K562 (cell line): ENCODE measurements around the gene GPR33. TPM values are rescaled to one million over a fixed set of nuclear protein-coding genes. Genes with fewer than 3 reads are reported as not detected.

Experiments
- ARID4B ChIP-seq: sonication (generic); formaldehyde crosslinking; IDR thresholded peaks from 2 replicates; pipeline ENCODE4 v1.8.0; 2022; ENCODE audit warnings: mild to moderate bottlenecking, missing genetic modification reagents
- ATF6 ChIP-seq: sonication (generic); formaldehyde crosslinking; IDR thresholded peaks from 2 replicates; pipeline ENCODE4 v1.4.0; 2020; ENCODE audit warnings: mild to moderate bottlenecking, missing genetic modification reagents
- CC2D1A ChIP-seq: fragments of 450-650 bp; IDR thresholded peaks from 2 replicates; pipeline ENCODE4 v1.6.1; 2017; ENCODE audit warnings: mild to moderate bottlenecking
- CREB3L1 ChIP-seq: fragments of 450-650 bp; IDR thresholded peaks from 2 replicates; pipeline ENCODE4 v1.6.1; 2014; ENCODE audit warnings: low read depth, mild to moderate bottlenecking, moderate library complexity, borderline replicate concordance
- CSDE1 ChIP-seq, 2 experiments: fragments of 450-650 bp; IDR thresholded peaks; 2 replicates each; pipeline ENCODE4 v1.6.1; 2016; ENCODE audit warnings: mild to moderate bottlenecking in 1 of 2
- GABPB1 ChIP-seq: sonication (generic); formaldehyde crosslinking; IDR thresholded peaks from 2 replicates; pipeline ENCODE4 v1.8.0; 2022; ENCODE audit warnings: mild to moderate bottlenecking, missing genetic modification reagents
- ID3 ChIP-seq, 2 experiments: fragments of 250-450 bp in 1 of 2; fragments of 450-650 bp in 1 of 2; sonication (Bioruptor Pico) in 1 of 2; IDR thresholded peaks; 2 replicates each; pipeline versions ENCODE4 v1.6.1 to v1.8.0; 2016 to 2021; ENCODE audit warnings: mild to moderate bottlenecking in 2 of 2, moderate library complexity in 2 of 2, missing compliant biosample characterization in 1 of 2, missing genetic modification characterization in 1 of 2
- MTF1 ChIP-seq: fragments of 250-450 bp; sonication (Bioruptor Pico); IDR thresholded peaks from 2 replicates; pipeline ENCODE4 v1.9.0; 2021; ENCODE audit warnings: moderate library complexity, mild to moderate bottlenecking, inconsistent platforms, borderline replicate concordance
- NEUROD1 ChIP-seq: fragments of 150-350 bp; IDR thresholded peaks from 2 replicates; pipeline ENCODE4 v1.6.1; 2014; ENCODE audit warnings: borderline replicate concordance, low read length, low read depth; ENCODE audit not compliant: partially characterized antibody
- PCBP1 ChIP-seq: fragments of 200-400 bp; formaldehyde crosslinking; IDR thresholded peaks from 2 replicates; pipeline ENCODE4 v1.6.1; 2018; ENCODE audit warnings: mild to moderate bottlenecking, low read depth, low read length; ENCODE audit not compliant: poor library complexity, severe bottlenecking
- SUPT5H ChIP-seq: fragments of 450-650 bp; IDR thresholded peaks from 2 replicates; pipeline ENCODE4 v1.6.1; 2016
- ZBTB9 ChIP-seq: fragments of 450-650 bp; formaldehyde crosslinking; IDR thresholded peaks from 2 replicates; pipeline ENCODE4 v1.4.0; 2020; ENCODE audit warnings: mild to moderate bottlenecking, moderate library complexity
- ZNF644 ChIP-seq: fragments of 200-800 bp; sonication (Bioruptor generic); IDR thresholded peaks from 2 replicates; pipeline ENCODE4 v1.6.1; 2016; ENCODE audit warnings: low read depth, missing genetic modification characterization, missing compliant biosample characterization
- ZNF77 ChIP-seq: fragments of 250-450 bp; sonication (Bioruptor Pico); IDR thresholded peaks from 2 replicates; pipeline ENCODE4 v1.5.0; 2020
- ZNF778 ChIP-seq: fragments of 450-650 bp; formaldehyde crosslinking; IDR thresholded peaks from 2 replicates; pipeline ENCODE4 v1.4.0; 2020; ENCODE audit warnings: mild to moderate bottlenecking, moderate library complexity
- polyA plus RNA-seq, 8 experiments: library from polyadenylated mRNA; depleted of rRNA in 4 of 8; stranded (reverse) in 5 of 8; unstranded in 3 of 8; fragments of >200 nt; fragmentation: Nextera tagmentation in 2 of 8; fragmentation: Illumina TruSeq in 1 of 8; extraction: Ambion mirVana in 2 of 8; extraction: Trizol in 1 of 8; gene quantifications; 2 replicates each; pipeline versions ENCODE4 v1.2.1 to v1.2.3, GENCODE V29; 2011 to 2014; ENCODE audit warnings: inconsistent platforms in 1 of 8, missing spikeins in 1 of 8
- total RNA-seq, 7 experiments: library from RNA; depleted of rRNA in 6 of 7; stranded (reverse); fragments of >200 nt in 6 of 7; fragmentation: Illumina TruSeq in 2 of 7; extraction: Trizol in 2 of 7; gene quantifications; 2 replicates each; pipeline versions ENCODE4 v1.2.1 to v1.2.3, GENCODE V29; 2011 to 2021; ENCODE audit warnings: low replicate concordance in 1 of 7

GPR33 gene
- total and polyA plus RNA-seq, 9 of the 15 experiments (the other 6 are each of a cell fraction or from before 2014, with no cell fraction given): not detected

- TF ChIP-seq ARID4B (CRISPR knock-in tag): peak; percentile 51; the same call in 1 of the 2 replicates
- TF ChIP-seq MTF1 (CRISPR knock-in tag): no peak
- TF ChIP-seq PCBP1: no peak
- TF ChIP-seq ZNF644 (tag): 0 out of 2 replicates have a peak, but pooled peaks have one; percentile 20
- no peak for TF ChIP-seq ZNF77 (CRISPR knock-in tag)
- no peak for TF ChIP-seq ATF6
- TF ChIP-seq CC2D1A: no peak
- TF ChIP-seq ZBTB9 (CRISPR knock-in tag): no peak
- TF ChIP-seq NEUROD1: no peak
- no peak for TF ChIP-seq ID3 (CRISPR knock-in tag; IDR thresholded peaks at IDR 0.05)
- TF ChIP-seq ID3 (tag; IDR thresholded peaks at IDR 0.05): 0 out of 2 replicates have a peak, but pooled peaks have one; percentile 52
- TF ChIP-seq CSDE1 (IDR thresholded peaks at IDR 0.05): no peak
- peak; percentile 90 for TF ChIP-seq SUPT5H
- TF ChIP-seq CREB3L1: peak; percentile 20
- TF ChIP-seq GABPB1 (CRISPR knock-in tag): peak; percentile 61; the same call in 1 of the 2 replicates
- no peak for TF ChIP-seq ZNF778
Measured at GRCh38 chr14:31456841-31457664, 30.8 kb downstream of the GPR33 start, which contains the start of gene DTD2 (continued).
